GM10248 (cell line): Measurements from ENCODE around the gene LPAR3.

Experiments
- CTCF ChIA-PET: fragments of 300-600 bp; sonication (Branson Sonifier 250); formaldehyde crosslinking; extraction: SDS; loops from one replicate; lab custom pipeline; 2021; ENCODE audit warnings: antibody characterized with exemption; lab: Yijun Ruan, JAX
- POLR2A ChIA-PET: fragments of 350-650 bp; sonication (Branson Sonifier 250); formaldehyde crosslinking; extraction: SDS; loops from one replicate; lab custom pipeline; 2020; ENCODE audit warnings: antibody characterized with exemption; lab: Yijun Ruan, JAX
- DNase-seq: peaks from one replicate; pipeline ENCODE4 v3.0.0; 2012; ENCODE audit errors: extremely low spot score
- TF ChIP-seq, protein P1 (sequence below): IDR thresholded peaks from 2 replicates; pipeline ENCODE4 v1.5.1; 2012; ENCODE audit warnings: mild to moderate bottlenecking, low read depth; ENCODE audit errors: extremely low read depth, missing control alignments, control extremely low read depth

The LPAR3 gene

DNA sequence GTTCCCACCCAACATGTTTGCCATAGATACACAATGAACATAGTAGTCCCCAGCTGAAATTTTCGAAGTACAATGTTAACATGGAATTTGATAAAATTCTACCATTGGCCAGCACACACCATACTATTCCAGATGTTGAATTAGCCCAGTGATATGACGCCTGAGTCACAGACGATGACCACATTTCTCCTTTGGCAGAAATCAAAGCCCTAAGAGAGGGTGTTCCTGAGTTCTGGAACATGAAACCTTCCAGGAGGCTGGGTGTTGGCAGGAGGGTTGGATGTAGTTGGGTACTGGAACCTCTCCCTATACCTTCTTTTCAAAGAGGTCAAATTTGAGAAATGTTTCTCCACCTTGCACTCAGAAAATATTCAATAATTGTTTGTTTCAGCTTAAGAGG, 37.8 kb downstream of the LPAR3 start:
- TF ChIP-seq, protein P1, sequence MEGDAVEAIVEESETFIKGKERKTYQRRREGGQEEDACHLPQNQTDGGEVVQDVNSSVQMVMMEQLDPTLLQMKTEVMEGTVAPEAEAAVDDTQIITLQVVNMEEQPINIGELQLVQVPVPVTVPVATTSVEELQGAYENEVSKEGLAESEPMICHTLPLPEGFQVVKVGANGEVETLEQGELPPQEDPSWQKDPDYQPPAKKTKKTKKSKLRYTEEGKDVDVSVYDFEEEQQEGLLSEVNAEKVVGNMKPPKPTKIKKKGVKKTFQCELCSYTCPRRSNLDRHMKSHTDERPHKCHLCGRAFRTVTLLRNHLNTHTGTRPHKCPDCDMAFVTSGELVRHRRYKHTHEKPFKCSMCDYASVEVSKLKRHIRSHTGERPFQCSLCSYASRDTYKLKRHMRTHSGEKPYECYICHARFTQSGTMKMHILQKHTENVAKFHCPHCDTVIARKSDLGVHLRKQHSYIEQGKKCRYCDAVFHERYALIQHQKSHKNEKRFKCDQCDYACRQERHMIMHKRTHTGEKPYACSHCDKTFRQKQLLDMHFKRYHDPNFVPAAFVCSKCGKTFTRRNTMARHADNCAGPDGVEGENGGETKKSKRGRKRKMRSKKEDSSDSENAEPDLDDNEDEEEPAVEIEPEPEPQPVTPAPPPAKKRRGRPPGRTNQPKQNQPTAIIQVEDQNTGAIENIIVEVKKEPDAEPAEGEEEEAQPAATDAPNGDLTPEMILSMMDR, result no peak
- POLR2A ChIA-PET, result no interaction called here
- CTCF ChIA-PET, result interaction anchor here (0.8 to 1.5 kb wide), 3 partner anchors 8 to 81 kb away, joined by 3 to 6 read pairs (median 3); no protein-coding TSS in a partner anchor
- no peak for DNase-seq

DNA sequence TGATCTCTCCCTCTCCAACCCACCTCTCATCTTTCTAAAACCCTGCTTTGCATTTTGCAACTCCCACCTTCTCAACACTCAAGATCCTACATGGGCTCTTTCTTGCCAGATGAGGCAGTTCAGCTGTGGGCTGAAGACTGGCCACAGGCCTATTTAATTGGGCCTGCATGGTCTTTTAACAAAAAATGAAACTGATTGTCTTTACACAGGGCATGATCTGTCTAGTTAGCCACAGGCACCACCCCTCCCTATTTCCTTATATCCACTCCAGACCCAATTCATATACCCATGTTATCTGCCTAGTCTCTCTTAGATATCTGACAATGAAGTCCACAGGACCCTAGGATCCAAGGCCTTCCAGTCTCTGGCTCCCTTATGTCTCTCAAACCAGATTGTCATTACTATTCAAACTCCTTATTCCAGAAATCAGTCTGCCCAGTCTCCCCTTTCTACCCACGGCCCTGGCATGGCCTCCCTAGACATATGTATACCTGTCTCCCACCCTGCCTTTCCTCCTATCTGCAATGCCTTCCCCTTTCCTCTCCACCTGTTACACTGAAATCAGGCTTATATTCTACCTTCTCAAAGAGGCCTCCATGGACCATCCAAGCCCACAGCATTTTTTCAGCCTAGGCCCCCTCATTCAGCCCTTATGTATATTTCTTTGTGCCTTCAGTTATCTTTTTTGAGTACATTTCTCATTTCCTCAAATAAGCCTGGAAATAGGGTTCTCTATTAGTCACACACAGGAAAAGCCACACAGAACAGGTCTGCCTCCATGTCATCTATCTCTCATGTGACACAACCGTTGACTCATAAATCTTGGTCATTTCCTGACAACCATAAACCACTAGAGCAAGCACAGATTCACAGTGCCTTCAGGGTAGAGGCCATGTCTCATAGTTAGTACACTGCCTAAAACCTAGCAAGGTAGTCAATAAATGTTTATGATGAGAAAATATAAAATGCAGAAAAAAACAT, 39.0 kb downstream of the LPAR3 start:
- CTCF ChIA-PET, result interaction anchor here (0.8 to 1.5 kb wide), 4 partner anchors 7 to 72 kb away, joined by 3 to 6 read pairs (median 4); no protein-coding TSS in a partner anchor
- POLR2A ChIA-PET, result no interaction called here
- TF ChIP-seq, protein P1, result no peak
- DNase-seq, result peak; percentile 55

DNA sequence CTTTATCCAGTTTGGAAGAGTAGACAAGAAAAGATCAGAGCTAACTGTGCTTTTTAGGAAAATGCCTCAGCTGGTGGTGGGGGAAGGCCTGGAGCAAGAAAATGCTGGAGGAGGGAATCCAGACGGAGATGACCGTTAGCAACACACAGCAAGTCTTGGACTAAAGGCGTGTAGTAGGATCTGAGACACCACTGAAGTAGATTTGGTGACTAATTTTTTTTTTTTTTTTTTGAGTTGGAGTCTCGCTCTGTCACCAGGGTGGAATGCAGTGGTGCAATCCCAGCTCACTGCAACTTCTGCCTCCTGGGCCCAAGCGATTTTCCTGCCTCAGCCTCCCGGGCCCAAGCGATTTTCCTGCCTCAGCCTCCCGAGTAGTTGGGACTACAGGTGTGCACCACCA, 41.2 kb downstream of the LPAR3 start:
- ChIA-PET CTCF (interaction anchor here (1.8 kb wide), 1 partner anchor 10 kb away, joined by 4 read pairs; no protein-coding TSS in a partner anchor), POLR2A (no interaction called here)
- TF ChIP-seq, protein P1, result no peak
- no peak for DNase-seq

DNA sequence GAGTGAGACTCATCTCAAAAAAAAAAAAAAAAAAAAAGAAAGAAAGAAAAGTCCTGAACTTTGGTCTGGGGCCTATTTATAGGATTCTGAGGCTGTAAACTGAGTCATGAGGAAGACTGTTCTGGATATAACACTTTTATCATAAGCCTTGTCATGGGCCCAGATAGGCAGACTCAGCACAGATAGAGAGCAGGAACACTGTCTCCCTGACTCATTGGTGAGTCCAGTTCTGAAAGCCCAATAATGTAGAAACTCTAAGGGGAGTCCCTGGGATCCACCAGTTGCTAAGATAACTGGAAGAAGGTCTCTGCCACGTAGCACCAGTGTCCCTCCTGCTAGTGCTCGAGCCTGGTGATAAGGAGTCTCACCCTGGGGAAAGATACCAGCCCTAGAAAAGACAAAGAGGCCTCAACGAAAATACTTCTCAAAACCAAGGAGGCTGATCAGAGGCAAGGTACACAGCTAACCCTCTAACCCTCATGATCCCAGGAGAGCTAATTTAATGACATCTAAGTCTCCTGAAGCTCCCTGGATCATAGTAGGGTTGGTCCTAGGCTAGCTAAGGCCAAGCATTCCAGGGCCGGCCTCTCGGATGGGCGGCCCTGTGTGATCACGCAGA, 43.5 kb downstream of the LPAR3 start:
- DNase-seq, result no peak
- ChIA-PET CTCF (interaction anchor here (1.0 to 1.3 kb wide), 3 partner anchors 10 to 19 kb away, joined by 3 read pairs; no protein-coding TSS in a partner anchor), POLR2A (no interaction called here)
- TF ChIP-seq, protein P1, result no peak

DNA sequence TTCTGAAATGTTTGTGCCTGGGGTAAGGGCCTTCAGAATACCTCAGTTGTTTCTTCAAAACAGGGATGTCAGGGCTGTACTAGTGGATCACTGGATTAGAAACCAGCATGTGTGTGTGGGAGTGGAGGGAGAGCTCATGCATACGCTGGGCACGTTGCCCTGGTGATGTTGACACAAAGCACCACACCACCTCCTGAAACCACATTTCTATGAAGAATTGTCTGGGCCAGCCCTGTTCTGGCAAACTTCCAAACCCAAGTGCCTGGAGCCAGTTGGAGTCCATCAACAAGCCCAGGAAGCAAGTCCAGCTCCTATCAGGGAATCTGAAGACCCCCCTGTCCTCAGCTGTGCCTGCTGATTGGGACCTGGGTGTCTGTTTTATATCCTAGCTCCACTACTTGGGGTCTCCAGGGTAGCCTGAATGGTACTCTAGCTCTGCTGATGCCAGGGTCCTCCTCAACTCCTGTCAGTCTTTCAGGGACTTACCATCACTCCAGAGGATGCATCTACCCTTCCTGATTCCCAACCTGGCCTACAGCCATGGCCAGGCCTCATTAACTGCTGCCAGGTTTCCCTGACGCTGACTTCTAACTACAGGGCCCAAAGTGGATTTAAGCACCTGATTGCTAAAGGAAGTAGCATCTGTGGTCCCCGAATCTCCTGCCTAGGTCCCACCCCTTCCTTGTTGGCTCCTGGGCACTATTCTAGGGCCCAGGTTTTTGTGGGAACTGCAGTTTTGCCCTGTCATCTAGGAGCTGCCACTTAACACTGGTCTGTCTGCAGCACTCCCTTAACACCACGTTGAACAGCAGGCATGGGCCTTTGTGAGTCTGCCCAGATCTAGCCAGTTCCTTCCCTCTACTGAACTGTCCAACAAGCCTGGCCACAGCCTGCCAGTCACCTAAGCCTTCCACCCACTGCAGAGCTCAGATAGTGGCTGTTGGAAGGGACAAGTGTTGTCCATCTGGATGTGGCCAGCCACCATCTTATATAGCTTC, 45.5 kb downstream of the LPAR3 start:
- TF ChIP-seq, protein P1, result no peak
- POLR2A ChIA-PET, result no interaction called here
- no peak for DNase-seq
- CTCF ChIA-PET, result interaction anchor here (0.9 to 1.6 kb wide), 4 partner anchors 8 to 23 kb away, joined by 3 to 5 read pairs (median 3); no protein-coding TSS in a partner anchor
